ENCODE data around the gene PIGT. TPM values are rescaled to one million over a fixed set of nuclear protein-coding genes. Genes with fewer than 3 reads are reported as not detected.

The PIGT gene
- total RNA-seq, 6 donors from 2014 or later: 49.9 to 86.3 (median 63.0) TPM

GRCh38 chr20:45441746-45442145 lies 25.8 kb downstream of the PIGT start:
- Histone ChIP-seq H3K4me1 (peaks cover 0 to 6% (median 4%) of the 10 kb centered on the region in 4 donors), H3K27me3 (no peaks in the 10 kb centered on the region), H3K4me3 (no peak overlapping the region), H3K36me3 (no peaks in the 10 kb centered on the region), H3K9me3 (no peaks in the 10 kb centered on the region), H3K27ac (no peak overlapping the region)
- 77 to 88% methylated on average over 1 of the region's 1 CpG for WGBS, 2 donors
- TF ChIP-seq POLR2A (IDR thresholded peaks at IDR 0.05) (no peak), POLR2AphosphoS5 (IDR thresholded peaks at IDR 0.05) (no peak), EP300 (IDR thresholded peaks at IDR 0.05) (no peak), CTCF (IDR thresholded peaks at IDR 0.05) (no peak)
- DNase-seq: no peak
- ATAC-seq (ENCODE audit: low FRiP score in 2 of 2): no peak

- ATAC-seq (ENCODE audit: low FRiP score in 2 of 2) (no peak), DNase-seq (no peak)
- Histone ChIP-seq H3K9me3 (no peaks in the 10 kb centered on the region), H3K4me3 (no peak overlapping the region), H3K4me1 (no peaks in the 10 kb centered on the region), H3K36me3 (no peaks in the 10 kb centered on the region), H3K27ac (no peak overlapping the region), H3K27me3 (no peaks in the 10 kb centered on the region)
- no peak for TF ChIP-seq POLR2AphosphoS5 (IDR thresholded peaks at IDR 0.05)
- no peak for TF ChIP-seq POLR2A (IDR thresholded peaks at IDR 0.05)
- TF ChIP-seq EP300 (IDR thresholded peaks at IDR 0.05): no peak
- no peak for TF ChIP-seq CTCF (IDR thresholded peaks at IDR 0.05)
These were observed 28.1 kb downstream of the PIGT start for GRCh38 chr20:45444050-45444449.

DNA sequence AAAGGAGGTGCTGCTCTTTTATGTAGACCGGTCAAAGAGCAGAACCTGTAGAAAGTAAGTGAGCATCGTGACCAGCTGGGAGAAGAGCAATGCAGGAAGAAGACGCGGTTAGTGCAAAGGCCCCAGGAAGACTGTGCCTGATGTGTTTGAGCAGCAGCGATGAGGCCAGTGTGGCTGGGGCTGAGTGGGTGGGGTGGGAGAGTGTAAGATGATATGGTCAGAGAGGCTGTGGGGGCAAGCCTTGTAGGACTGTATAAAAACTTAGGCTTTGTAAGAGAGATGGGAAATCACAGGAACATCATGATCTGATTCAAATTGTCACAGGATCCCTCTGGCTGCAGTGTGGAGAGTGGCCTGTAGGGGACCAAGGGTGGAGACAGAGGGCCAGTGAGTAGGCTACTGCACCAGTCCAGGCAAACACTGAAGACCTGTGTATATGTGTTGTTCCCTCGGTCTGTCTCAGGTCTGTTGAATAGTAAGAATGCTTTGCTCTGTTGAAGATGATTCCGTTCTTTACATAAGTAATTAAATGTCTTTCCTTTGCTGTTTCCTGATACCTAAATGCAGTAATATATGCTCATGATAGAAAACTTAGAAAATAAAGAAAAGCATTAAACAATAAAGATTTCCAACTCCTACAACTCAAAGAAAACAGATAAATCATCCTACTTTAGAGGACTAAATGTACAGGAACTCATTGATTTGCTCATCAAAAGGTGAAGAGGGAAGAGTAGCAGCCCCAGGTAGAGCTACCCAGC lies 30.0 kb downstream of the PIGT start:
- 66 to 75% methylated on average over 7 of the region's 7 CpGs for WGBS, 2 donors
- TF ChIP-seq POLR2AphosphoS5 (IDR thresholded peaks at IDR 0.05) (no peak), CTCF (IDR thresholded peaks at IDR 0.05) (peak in 5 of 6 experiments; percentile 25 to 42 (median 36))
- H3K9me3 ChIP-seq: no peaks in the 10 kb centered on the region
- no peak for ATAC-seq (ENCODE audit: low FRiP score in 2 of 2)
- no peaks in the 10 kb centered on the region for H3K4me1 ChIP-seq
- no peak for DNase-seq
- H3K27ac ChIP-seq: no peak overlapping the region
- no peaks in the 10 kb centered on the region for H3K27me3 ChIP-seq
- no peaks in the 10 kb centered on the region for H3K36me3 ChIP-seq
- no peak overlapping the region for H3K4me3 ChIP-seq

GRCh38 chr20:45448270-45448669 lies 32.3 kb downstream of the PIGT start:
- Histone ChIP-seq H3K36me3 (no peaks in the 10 kb centered on the region), H3K4me1 (peaks cover 0 to 9% (median 0%) of the 10 kb centered on the region in 4 donors), H3K4me3 (no peak overlapping the region), H3K27ac (no peak overlapping the region), H3K27me3 (no peaks in the 10 kb centered on the region), H3K9me3 (no peaks in the 10 kb centered on the region)
- ATAC-seq (ENCODE audit: low FRiP score in 2 of 2): no peak
- 54 to 59% methylated on average over 6 of the region's 6 CpGs for WGBS, 2 donors
- no peak for DNase-seq
- TF ChIP-seq POLR2AphosphoS5 (IDR thresholded peaks at IDR 0.05) (no peak), CTCF (IDR thresholded peaks at IDR 0.05) (no peak), POLR2A (IDR thresholded peaks at IDR 0.05) (no peak), EP300 (IDR thresholded peaks at IDR 0.05) (no peak)

DNA sequence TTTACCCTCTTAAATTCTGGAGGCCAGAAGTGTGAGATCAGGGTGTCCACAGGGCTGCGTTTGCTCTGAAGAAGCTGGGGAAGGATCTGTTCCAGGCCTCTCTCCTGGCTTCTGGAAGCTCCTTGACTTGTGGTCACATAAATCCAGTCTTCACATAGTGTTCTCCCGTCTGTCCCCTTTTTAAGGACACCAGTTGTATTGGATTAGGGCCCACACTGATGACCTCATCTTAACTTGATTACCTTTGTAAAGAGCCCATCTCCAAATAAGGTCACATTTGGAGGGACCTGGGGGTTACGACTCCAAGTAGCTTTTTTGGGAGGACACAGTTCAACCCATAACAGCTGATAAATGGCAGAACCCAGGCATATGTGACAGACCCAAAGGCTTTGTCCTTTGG lies 33.6 kb downstream of the PIGT start:
- no peaks in the 10 kb centered on the region for H3K9me3 ChIP-seq
- ATAC-seq (ENCODE audit: low FRiP score in 2 of 2) (no peak), DNase-seq (peak in 1 of 2 donors; percentile 47)

More for the DNA sequence above, 33.6 kb downstream of the PIGT start:
- H3K27ac ChIP-seq: peak overlapping the region in 2 of 4 donors; percentile 36 to 42
- H3K27me3 ChIP-seq: no peaks in the 10 kb centered on the region
- no peak overlapping the region for H3K4me3 ChIP-seq
- TF ChIP-seq POLR2A (IDR thresholded peaks at IDR 0.05) (no peak), EP300 (IDR thresholded peaks at IDR 0.05) (peak in 1 of 4 donors; percentile 83)
- no peaks in the 10 kb centered on the region for H3K36me3 ChIP-seq
- 70 to 79% methylated on average over 3 of the region's 3 CpGs for WGBS, 2 donors
- H3K4me1 ChIP-seq: peaks cover 0 to 14% (median 0%) of the 10 kb centered on the region in 4 donors
